Neural progenitor cell (in vitro differentiated cells): ENCODE data around the gene ADORA1. TPM values are rescaled to one million over a fixed set of nuclear protein-coding genes. Genes with fewer than 3 reads are reported as not detected.

Experiments used
- DNase-seq: peaks from one replicate; pipeline ENCODE4 v3.0.0-alpha.2; 2016; ENCODE audit warnings: low spot score
- H2AFZ ChIP-seq: fragments of 200-600 bp; sonication (generic); replicated peaks from 2 replicates; pipeline ENCODE4 v1.6.1; 2016; ENCODE audit warnings: antibody characterized with exemption
- H3F3A ChIP-seq: fragments of 200-600 bp; sonication (generic); 2 replicates; pipeline ENCODE4 v1.6.1; 2016; ENCODE audit warnings: antibody characterized with exemption, low read depth
- H3K27ac ChIP-seq: fragments of 200-600 bp; sonication (generic); 2 replicates; pipeline ENCODE4 v1.5.1; 2016; ENCODE audit warnings: mild to moderate bottlenecking
- H3K27me3 ChIP-seq: fragments of 200-600 bp; sonication (generic); 2 replicates; pipeline ENCODE4 v1.6.1; 2016; ENCODE audit warnings: mild to moderate bottlenecking, moderate library complexity
- H3K36me3 ChIP-seq: fragments of 200-600 bp; sonication (generic); 2 replicates; pipeline ENCODE4 v1.5.1; 2016
- H3K4me1 ChIP-seq: fragments of 200-600 bp; sonication (generic); 2 replicates; pipeline ENCODE4 v1.6.1; 2016; ENCODE audit warnings: mixed run types
- H3K4me2 ChIP-seq: fragments of 200-600 bp; sonication (generic); 2 replicates; pipeline ENCODE4 v1.6.1; 2016
- H3K4me3 ChIP-seq: fragments of 200-600 bp; sonication (generic); 2 replicates; pipeline ENCODE4 v1.5.1; 2016
- H3K79me2 ChIP-seq: fragments of 200-600 bp; sonication (generic); 2 replicates; pipeline ENCODE4 v1.6.1; 2016; ENCODE audit warnings: low read depth
- H3K9ac ChIP-seq: fragments of 200-600 bp; sonication (generic); 2 replicates; pipeline ENCODE4 v1.6.1; 2016
- H3K9me3 ChIP-seq: fragments of 200-600 bp; sonication (generic); 2 replicates; pipeline ENCODE4 v1.5.1; 2016; ENCODE audit warnings: low read depth
- H4K20me1 ChIP-seq: fragments of 200-600 bp; sonication (generic); 2 replicates; pipeline ENCODE4 v1.6.1; 2016; ENCODE audit warnings: low read depth
- H3K27ac Mint-ChIP-seq: 3 replicates; pipeline ENCODE4 v1.8.0; 2021; ENCODE audit warnings: mixed read lengths
- H3K27me3 Mint-ChIP-seq: 2 replicates; pipeline ENCODE4 v1.8.0; 2022; ENCODE audit warnings: low read depth, mild to moderate bottlenecking, inconsistent platforms, moderate library complexity, mixed read lengths; ENCODE audit not compliant: insufficient read depth
- H3K36me3 Mint-ChIP-seq: 3 replicates; pipeline ENCODE4 v1.8.0; 2021; ENCODE audit warnings: mixed read lengths
- H3K4me1 Mint-ChIP-seq: 3 replicates; pipeline ENCODE4 v1.8.0; 2021; ENCODE audit warnings: mixed read lengths
- H3K4me3 Mint-ChIP-seq: 3 replicates; pipeline ENCODE4 v1.8.0; 2021; ENCODE audit warnings: mild to moderate bottlenecking, moderate library complexity, mixed read lengths
- H3K9me3 Mint-ChIP-seq: 3 replicates; pipeline ENCODE4 v1.8.0; 2020; ENCODE audit warnings: mixed read lengths
- EZH2 ChIP-seq: fragments of 200-600 bp; sonication (generic); IDR thresholded peaks from 2 replicates; pipeline ENCODE4 v1.6.1; 2017; ENCODE audit warnings: antibody characterized with exemption, mild to moderate bottlenecking, moderate library complexity
- EZH2phosphoT487 ChIP-seq: fragments of 200-600 bp; sonication (generic); IDR thresholded peaks from 2 replicates; pipeline ENCODE4 v1.6.1; 2017; ENCODE audit warnings: antibody characterized with exemption
- total RNA-seq: library from RNA; depleted of rRNA; stranded (reverse); fragments of >200 nt; gene quantifications from 2 replicates; pipeline ENCODE4 v1.2.3, GENCODE V29; 2015; ENCODE audit warnings: low replicate concordance
- TF ChIP-seq, protein P1 (sequence below): fragments of 200-600 bp; sonication (generic); IDR thresholded peaks from 2 replicates; pipeline ENCODE4 v1.5.1; 2017; ENCODE audit warnings: antibody characterized with exemption, mild to moderate bottlenecking

The ADORA1 gene
- total RNA-seq, 1 donor from 2014 or later, result 1.1 TPM

DNA sequence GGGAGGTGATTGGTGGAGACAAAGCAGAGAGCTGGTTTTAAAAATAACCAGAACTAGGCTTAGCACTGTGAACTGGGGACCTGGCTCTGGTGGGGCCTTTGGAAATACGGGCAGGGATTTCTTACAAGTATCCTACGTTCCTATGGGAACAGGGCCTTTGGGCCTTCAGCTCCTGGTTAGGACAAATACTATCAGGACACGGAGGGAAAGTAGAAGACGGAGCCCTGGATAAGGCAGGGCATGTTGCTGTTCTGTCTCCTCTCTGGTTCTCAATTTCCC lies 36.4 kb upstream of the ADORA1 start:
- H3K4me1 Mint-ChIP-seq, result peaks cover 20% of the 10 kb centered on the region
- peaks cover 12% of the 10 kb centered on the region for H3K4me1 ChIP-seq
- no peaks in the 10 kb centered on the region for H3K79me2 ChIP-seq
- H3K27me3 Mint-ChIP-seq, result peaks cover 6% of the 10 kb centered on the region
- peaks cover 5% of the 10 kb centered on the region for H3F3A ChIP-seq
- H3K4me3 Mint-ChIP-seq, result no peak overlapping the region
- no peak overlapping the region for H3K9ac ChIP-seq
- no peak overlapping the region for H3K4me2 ChIP-seq
- peaks cover 22% of the 10 kb centered on the region for H3K9me3 Mint-ChIP-seq
- H3K9me3 ChIP-seq, result peaks cover 16% of the 10 kb centered on the region
- no peak overlapping the region for H3K27ac Mint-ChIP-seq
- no peaks in the 10 kb centered on the region for H4K20me1 ChIP-seq
- no peaks in the 10 kb centered on the region for H3K36me3 ChIP-seq
- no peaks in the 10 kb centered on the region for H3K27me3 ChIP-seq
- no peak overlapping the region for H2AFZ ChIP-seq
- no peak for TF ChIP-seq EZH2
- no peak for TF ChIP-seq EZH2phosphoT487
- H3K36me3 Mint-ChIP-seq, result no peaks in the 10 kb centered on the region
- no peak overlapping the region for H3K4me3 ChIP-seq
- no peak for DNase-seq
- H3K27ac ChIP-seq, result no peak overlapping the region

DNA sequence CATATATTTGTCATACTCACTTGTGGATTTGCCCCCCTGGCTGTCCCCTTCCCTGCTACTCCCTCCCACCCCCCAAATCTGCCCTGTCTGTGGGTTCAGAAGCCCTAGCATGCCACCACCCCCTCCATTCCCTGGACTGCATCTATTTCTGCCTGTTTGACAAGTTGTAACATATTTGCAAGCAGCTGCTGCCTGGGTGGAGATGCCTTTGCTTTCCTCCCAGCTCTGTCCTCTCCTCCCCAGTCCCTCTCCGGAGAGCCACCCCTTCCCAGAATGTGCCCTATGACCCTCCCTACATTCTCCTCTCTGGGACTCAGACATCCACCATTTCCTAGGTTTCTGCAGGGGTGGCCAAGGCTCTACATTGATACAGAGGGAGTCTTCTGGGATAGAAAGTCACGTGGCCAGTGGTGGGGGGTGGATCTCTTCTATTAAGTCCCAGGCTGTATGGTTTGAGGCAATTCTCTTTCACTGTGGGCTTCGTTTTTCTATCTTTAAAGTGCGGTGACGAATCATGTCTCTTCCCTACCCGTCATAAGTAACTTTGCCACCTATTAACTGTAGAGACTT lies 35.7 kb upstream of the ADORA1 start:
- H3K36me3 ChIP-seq, result no peaks in the 10 kb centered on the region
- H4K20me1 ChIP-seq, result no peaks in the 10 kb centered on the region
- H3K4me1 ChIP-seq, result peaks cover 8% of the 10 kb centered on the region
- Mint-ChIP-seq H3K4me3 (no peak overlapping the region), H3K27ac (no peak overlapping the region), H3K27me3 (peaks cover 2% of the 10 kb centered on the region), H3K4me1 (peaks cover 13% of the 10 kb centered on the region), H3K9me3 (peaks cover 24% of the 10 kb centered on the region), H3K36me3 (no peaks in the 10 kb centered on the region)
- no peak for DNase-seq
- H3K4me2 ChIP-seq, result no peak overlapping the region
- no peaks in the 10 kb centered on the region for H3K79me2 ChIP-seq
- H3K4me3 ChIP-seq, result no peak overlapping the region
- H3F3A ChIP-seq, result peaks cover 5% of the 10 kb centered on the region
- H2AFZ ChIP-seq, result no peak overlapping the region
- TF ChIP-seq EZH2, result no peak
- TF ChIP-seq EZH2phosphoT487, result no peak
- TF ChIP-seq, protein P1, sequence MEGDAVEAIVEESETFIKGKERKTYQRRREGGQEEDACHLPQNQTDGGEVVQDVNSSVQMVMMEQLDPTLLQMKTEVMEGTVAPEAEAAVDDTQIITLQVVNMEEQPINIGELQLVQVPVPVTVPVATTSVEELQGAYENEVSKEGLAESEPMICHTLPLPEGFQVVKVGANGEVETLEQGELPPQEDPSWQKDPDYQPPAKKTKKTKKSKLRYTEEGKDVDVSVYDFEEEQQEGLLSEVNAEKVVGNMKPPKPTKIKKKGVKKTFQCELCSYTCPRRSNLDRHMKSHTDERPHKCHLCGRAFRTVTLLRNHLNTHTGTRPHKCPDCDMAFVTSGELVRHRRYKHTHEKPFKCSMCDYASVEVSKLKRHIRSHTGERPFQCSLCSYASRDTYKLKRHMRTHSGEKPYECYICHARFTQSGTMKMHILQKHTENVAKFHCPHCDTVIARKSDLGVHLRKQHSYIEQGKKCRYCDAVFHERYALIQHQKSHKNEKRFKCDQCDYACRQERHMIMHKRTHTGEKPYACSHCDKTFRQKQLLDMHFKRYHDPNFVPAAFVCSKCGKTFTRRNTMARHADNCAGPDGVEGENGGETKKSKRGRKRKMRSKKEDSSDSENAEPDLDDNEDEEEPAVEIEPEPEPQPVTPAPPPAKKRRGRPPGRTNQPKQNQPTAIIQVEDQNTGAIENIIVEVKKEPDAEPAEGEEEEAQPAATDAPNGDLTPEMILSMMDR, result no peak
- H3K9me3 ChIP-seq, result peaks cover 16% of the 10 kb centered on the region
- H3K27me3 ChIP-seq, result no peaks in the 10 kb centered on the region
- H3K9ac ChIP-seq, result no peak overlapping the region
- no peak overlapping the region for H3K27ac ChIP-seq

DNA sequence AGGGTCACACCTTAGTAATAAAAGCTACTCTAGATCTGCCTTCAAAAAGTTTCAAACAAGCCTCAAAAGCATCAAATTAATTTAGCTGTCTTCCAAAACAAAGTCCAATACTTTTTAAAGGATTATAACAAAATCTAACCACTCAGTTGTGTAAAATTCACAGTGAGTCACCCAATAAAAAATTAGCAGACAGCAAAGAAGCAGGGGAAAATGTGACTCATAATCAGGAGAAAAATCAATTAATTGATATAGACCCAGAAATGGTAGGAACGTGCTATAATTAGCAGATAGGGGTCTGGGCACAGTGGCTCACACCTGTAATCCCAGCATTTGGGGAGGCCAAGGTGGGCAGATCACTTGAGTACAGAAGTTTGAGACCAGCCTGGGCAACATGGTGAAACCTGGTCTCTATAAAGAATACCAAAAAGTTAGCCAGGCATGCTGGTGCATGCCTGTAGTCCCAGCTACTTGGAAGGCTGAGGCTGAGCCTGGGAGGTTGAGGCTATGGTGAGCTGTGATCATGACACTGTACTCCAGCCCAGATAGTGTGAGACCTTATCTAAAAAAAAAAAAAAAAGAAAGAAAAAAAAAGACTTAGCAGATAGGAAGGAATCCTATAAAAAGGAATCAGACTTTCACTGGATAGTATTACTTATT lies 33.6 kb upstream of the ADORA1 start:
- Mint-ChIP-seq H3K27ac (no peak overlapping the region), H3K36me3 (no peaks in the 10 kb centered on the region), H3K9me3 (peaks cover 31% of the 10 kb centered on the region), H3K27me3 (peaks cover 2% of the 10 kb centered on the region), H3K4me3 (no peak overlapping the region), H3K4me1 (peaks cover 5% of the 10 kb centered on the region)
- H3K27ac ChIP-seq, result no peak overlapping the region
- H3K9me3 ChIP-seq, result peaks cover 16% of the 10 kb centered on the region
- no peaks in the 10 kb centered on the region for H3K27me3 ChIP-seq
- peaks cover 5% of the 10 kb centered on the region for H3F3A ChIP-seq
- TF ChIP-seq EZH2phosphoT487, result no peak
- no peak for TF ChIP-seq EZH2
- TF ChIP-seq, protein P1, result no peak
- DNase-seq, result no peak
- no peak overlapping the region for H3K4me3 ChIP-seq
- H4K20me1 ChIP-seq, result no peaks in the 10 kb centered on the region
- no peak overlapping the region for H2AFZ ChIP-seq
- H3K4me2 ChIP-seq, result no peak overlapping the region
- H3K4me1 ChIP-seq, result peaks cover 8% of the 10 kb centered on the region
- H3K36me3 ChIP-seq, result no peaks in the 10 kb centered on the region
- H3K79me2 ChIP-seq, result no peaks in the 10 kb centered on the region
- H3K9ac ChIP-seq, result no peak overlapping the region

DNA sequence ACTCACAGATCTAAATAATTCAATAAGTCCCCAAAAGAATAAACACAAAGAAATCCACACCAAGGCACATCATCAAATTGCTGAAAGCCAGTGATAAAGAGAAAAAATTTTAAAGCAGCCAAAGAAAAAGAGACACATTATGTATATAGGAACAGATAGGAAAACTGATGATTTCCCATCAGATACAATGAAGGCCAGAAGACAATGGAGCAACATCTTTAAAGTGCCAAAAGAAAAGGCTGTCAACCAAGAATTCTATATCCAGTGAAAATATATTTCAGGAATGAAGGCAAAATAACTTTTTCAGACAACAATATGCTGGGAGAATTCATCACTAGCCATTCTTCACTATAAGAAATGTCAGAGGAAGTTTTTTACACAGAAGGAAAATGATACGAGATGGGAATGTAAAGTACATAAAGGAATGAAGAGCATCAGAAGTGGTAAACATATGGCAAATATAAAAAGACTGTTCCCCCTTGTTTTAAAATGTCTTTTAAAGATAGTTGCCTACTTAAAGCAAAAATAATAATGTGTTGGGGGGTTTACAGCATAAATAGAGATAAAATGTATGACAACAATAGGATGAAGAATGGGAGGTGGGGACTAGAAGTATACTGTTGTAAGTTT lies 32.4 kb upstream of the ADORA1 start:
- no peak for DNase-seq
- no peaks in the 10 kb centered on the region for H3K4me1 Mint-ChIP-seq
- H3K4me2 ChIP-seq, result no peak overlapping the region
- peaks cover 34% of the 10 kb centered on the region for H3K9me3 Mint-ChIP-seq
- no peak overlapping the region for H3K4me3 ChIP-seq
- H3K36me3 ChIP-seq, result no peaks in the 10 kb centered on the region
- no peak overlapping the region for H3K27ac ChIP-seq
- TF ChIP-seq, protein P1, result no peak
- TF ChIP-seq EZH2 (no peak), EZH2phosphoT487 (no peak)
- H3F3A ChIP-seq, result peaks cover 5% of the 10 kb centered on the region
- H3K4me3 Mint-ChIP-seq, result no peak overlapping the region
- no peaks in the 10 kb centered on the region for H3K4me1 ChIP-seq
- H3K9me3 ChIP-seq, result peaks cover 16% of the 10 kb centered on the region
- H3K79me2 ChIP-seq, result no peaks in the 10 kb centered on the region
- no peaks in the 10 kb centered on the region for H3K27me3 ChIP-seq
- H3K9ac ChIP-seq, result no peak overlapping the region
- no peak overlapping the region for H3K27ac Mint-ChIP-seq
- H4K20me1 ChIP-seq, result no peaks in the 10 kb centered on the region
- peaks cover 2% of the 10 kb centered on the region for H3K27me3 Mint-ChIP-seq
- H2AFZ ChIP-seq, result no peak overlapping the region
- no peaks in the 10 kb centered on the region for H3K36me3 Mint-ChIP-seq
